ENCODE data around the gene GNL1.
"Not testable (repeated sequence)": the region's sequence is repeated elsewhere in the genome, so short reads cannot be mapped to it uniquely, and the experiment has no call there.

DNA sequence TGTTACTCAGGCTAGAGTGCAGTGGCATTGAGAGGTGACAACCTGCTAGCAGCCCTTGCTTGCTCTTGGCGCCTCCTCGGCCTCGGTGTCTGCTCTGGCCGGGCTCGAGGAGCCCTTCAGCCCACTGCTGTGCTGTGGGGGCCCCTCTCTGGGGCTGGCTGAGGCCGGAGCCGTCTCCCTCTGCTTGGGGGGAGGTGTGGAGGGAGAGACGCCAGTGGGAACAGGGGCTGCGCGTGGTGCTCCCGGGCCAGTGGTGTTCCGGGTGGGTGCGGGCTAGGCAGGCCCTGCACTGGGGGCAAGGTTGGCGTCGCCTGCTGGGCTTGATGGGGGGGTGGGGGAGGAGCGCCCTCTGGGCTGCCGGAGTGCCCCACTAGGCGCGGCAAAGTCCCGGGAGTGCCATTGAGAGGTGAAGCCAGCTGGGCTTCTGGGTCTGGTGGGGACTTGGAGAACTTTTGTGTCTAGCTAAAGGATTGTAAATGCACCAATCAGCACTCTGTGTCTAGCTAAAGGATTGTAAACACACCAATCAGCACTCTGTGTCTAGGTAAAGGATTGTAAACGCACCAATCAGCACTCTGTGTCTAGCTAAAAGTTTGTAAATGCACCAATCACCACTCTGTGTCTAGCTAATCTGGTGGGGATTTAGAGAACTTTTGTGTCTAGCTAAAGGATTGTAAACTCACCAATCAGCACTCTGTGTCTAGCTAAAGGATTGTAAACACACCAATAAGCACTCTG lies 38.4 kb downstream of the GNL1 start:
- not testable (repeated sequence) for TF ChIP-seq POLR2A (IDR thresholded peaks at IDR 0.05; ENCODE audit: extremely low read depth, insufficient read length); MYC (IDR thresholded peaks at IDR 0.05; ENCODE audit: low read depth, low read length)
- TF ChIP-seq, protein P1, sequence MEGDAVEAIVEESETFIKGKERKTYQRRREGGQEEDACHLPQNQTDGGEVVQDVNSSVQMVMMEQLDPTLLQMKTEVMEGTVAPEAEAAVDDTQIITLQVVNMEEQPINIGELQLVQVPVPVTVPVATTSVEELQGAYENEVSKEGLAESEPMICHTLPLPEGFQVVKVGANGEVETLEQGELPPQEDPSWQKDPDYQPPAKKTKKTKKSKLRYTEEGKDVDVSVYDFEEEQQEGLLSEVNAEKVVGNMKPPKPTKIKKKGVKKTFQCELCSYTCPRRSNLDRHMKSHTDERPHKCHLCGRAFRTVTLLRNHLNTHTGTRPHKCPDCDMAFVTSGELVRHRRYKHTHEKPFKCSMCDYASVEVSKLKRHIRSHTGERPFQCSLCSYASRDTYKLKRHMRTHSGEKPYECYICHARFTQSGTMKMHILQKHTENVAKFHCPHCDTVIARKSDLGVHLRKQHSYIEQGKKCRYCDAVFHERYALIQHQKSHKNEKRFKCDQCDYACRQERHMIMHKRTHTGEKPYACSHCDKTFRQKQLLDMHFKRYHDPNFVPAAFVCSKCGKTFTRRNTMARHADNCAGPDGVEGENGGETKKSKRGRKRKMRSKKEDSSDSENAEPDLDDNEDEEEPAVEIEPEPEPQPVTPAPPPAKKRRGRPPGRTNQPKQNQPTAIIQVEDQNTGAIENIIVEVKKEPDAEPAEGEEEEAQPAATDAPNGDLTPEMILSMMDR (IDR thresholded peaks at IDR 0.05; ENCODE audit: low read depth, low read length), result not testable (repeated sequence)
- TF ChIP-seq, protein P2, sequence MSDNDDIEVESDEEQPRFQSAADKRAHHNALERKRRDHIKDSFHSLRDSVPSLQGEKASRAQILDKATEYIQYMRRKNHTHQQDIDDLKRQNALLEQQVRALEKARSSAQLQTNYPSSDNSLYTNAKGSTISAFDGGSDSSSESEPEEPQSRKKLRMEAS (IDR thresholded peaks at IDR 0.05; ENCODE audit: low read depth, low read length), result not testable (repeated sequence)
